HT-29 (cell line): Measurements from ENCODE around the gene PDCD11. TPM values are rescaled to one million over a fixed set of nuclear protein-coding genes. Genes with fewer than 3 reads are reported as not detected.

Experiments used
- DNase-seq: peaks from one replicate; pipeline ENCODE4 v3.0.0-alpha.2; 2015; ENCODE audit warnings: low spot score
- total RNA-seq: library from RNA; depleted of rRNA; stranded (reverse); fragments of >200 nt; shearing (Covaris generic); gene quantifications from 2 replicates; pipeline ENCODE4 v1.2.3, GENCODE V29; 2014

The PDCD11 gene
- total RNA-seq, 1 experiment from 2014 or later = 34.0 TPM

DNA sequence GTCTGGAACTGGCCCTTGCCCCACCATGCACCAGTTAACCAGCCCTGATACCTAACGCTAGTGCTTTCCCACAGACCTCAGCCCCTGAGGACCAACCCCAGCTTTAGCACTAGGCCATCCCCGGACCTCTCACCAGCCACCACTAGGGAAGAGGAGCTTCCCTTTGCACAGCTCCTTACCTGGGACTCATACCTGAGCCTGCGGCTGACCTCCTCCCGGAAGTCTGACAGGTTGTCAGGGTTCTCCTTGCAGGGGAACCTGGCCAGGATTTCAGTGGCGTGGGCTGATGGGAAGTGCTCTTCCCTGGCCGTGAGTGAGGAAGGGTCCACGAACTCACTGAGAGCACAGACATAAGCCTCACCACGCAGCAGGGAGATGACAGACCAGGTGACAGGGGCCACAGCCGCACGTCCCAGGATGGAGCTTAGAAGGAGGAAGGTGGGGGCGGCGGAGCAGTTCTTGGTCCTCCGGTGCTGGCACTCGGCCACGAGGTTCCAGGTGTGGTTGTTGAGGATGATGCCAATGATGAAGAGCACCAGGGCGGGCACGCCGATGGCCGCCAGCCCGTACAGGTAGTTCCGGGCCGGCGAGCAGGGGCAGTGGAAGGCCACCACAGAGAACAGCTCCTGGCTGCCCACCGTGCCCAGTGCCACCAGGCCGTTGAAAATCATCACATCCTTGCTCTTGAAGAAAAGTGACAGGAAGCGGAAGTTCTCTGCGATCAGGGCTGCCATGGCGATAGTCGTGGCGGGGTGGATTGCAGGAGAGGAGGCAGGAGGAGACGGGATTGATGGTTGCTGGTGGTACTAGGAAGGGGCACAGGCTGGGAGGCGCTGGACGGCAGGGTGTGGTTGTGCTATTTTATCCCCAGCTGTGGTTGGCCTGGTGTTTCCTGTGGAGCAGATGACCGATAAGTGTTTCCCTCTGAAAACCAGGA, 53.0 kb downstream of the PDCD11 start:
- no peak for DNase-seq

DNA sequence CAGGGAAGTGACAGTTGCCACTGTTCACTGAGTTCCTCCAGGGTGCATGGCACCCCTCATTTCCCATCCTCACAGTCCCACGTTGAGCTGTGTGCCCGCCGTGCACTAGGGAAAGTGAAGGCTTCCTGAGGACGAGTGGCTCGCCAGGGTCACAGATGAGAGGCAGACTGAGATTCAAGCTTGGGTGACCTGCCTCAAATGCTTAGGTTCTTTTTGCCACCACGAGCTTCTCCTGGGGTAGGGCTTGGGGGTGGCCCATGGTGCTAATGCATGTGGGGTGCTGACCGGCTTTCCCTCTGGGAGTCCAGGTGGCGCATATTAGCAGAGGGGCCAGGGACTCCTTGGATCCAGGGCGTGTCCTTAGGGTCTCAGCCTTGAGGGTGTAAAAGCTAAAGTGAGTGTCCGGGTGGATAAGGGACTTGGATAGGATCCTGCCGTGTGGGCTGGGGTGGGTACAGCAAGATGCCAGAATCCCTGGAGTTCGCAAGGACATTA, 53.8 kb downstream of the PDCD11 start:
- no peak for DNase-seq

DNA sequence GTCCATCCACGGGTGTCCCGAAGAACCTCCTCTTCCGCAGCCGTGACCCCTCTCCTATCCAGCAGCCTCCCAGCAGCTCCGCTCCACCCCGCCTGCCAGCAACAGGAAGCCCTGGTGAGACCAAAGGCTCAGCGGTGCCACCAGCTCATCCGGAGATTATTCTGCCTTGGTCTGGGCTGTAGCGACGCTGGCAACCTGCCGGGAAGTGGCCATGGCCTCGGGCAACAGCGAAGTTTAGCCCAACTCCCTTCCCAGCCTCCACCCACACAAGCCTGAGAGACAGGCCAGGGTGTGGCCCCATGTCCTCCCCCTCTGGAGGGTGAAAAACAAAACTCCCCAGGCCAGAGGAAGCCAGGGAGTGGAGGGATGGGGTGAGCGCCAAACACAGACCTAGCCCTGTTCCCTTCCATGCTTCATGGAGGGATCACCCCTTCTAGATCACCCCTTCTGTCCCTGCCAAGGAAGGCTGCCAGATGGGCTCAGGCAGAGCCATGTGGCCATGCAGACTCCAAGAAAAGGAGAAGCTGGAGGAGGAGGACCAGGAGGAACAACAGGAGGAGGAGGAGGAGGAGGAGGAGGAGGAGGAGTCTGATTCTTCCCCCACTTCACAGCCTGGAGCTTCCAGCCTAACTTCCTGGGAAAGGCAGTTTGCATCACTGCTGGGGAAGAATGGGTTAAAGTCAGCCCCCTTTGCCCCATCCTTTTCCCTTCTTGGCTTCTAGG, 54.8 kb downstream of the PDCD11 start:
- peak; percentile 56 for DNase-seq

DNA sequence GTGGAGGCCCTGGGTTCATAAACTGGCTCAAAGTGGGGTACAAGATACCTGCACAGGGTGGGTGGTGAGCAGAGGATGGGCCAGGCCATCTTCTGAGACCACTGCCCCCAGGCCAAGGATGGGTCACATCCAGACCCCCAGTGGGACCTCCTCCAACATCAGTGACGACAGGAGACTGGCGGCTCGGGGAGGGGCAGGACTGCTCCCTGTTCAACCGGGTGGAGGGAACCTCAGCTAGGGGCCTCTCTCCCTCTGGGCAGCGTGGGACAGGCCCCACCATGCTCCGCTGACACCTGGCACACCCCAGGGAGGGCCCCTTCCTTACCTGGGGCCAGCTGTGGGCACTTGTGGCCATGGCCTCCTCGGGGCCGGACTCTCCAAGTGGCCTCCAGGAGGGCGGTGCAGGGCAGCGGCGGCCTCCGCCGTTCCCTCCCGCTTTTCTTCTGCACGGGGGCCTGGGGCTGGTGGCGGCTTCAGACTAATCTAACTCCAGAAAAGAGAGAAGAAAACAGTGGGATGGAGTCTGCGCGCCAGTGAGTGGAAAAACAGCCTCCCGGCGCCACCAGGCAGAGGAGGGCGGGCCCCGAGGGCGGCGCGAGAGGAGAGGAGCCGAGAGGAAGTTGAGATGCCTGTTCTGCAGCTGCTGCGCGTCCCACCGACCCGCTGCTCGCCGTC, 55.5 kb downstream of the PDCD11 start, which contains the start of gene CALHM2:
TSS of gene CALHM2 (minus strand) at position 540 of the 675 bp plus-strand sequence. CDS start 2,429 bp downstream, outside the sequence.
- DNase-seq = peak; percentile 39

DNA sequence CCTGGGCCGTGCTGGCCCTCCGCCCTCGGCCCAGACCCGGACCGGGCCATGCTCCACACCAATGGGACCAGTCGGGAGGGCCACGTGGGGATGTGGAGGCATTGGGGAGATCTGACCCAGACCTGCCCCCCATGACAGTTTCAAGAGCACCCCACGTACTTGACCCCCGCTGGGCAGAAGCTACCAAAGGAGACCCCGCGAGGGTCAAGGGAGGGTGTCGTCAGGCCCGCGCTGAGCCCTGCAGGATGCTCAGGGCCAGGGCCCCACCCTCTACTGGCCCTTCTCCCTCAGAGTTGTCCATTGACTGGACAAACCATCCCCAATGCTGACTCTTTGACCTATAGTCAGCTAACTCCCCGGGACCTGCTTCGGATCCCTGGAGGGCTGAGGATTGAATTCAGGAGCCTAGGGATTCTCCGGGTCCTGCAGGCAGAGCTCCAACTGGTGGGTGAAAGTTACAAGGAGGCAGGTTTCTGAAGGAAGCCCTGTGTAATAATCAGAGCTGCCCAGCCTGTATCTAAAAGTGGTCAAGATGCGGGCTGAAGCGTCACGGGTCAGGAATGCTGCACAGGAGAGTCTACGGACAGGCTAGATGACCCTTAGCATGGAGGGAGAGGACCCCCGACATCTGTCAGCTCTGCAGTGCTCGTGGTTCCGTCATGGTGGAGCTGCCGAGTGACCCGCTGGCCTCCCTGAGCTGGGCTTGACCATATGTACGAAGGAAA, 56.2 kb downstream of the PDCD11 start:
- no peak for DNase-seq

DNA sequence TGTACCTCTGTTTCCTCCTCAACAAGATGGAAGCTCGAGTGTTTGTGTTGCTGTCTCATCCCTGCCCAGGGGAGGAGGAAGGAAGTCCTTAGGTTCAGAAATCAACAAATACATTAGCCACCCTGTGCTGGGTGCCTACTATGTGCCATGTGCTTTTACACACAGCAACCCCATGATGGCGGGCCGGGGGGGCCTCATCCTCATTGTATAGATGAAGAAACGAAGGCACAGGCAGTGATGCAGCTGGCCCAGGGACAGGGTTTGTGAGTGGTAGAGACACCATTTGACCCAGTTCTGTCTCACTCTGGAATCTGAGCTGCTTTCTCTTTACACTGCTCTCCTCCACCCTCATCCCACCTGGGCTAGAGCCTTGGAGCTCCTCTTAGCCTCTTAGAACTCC, 57.6 kb downstream of the PDCD11 start:
- DNase-seq = no peak

DNA sequence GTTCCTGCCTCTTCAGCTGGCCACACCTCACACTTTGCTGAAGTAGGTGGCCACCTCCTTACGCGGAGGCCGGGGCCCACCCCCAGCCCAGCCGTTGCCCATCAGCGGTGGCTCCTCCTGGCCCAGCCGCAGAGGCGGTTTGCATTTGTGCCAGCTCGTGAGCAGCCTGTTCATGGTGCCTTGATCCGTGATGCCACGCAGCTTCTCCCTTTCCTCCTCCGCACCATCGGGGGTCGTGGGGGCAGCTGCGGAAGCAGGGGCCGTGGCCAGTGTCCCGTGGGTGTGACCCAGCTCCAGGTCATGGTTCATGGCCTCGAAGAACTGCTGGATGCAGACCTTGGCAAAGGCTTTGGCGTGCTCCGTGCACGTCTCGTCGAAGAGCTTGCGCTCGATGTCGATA, 58.8 kb downstream of the PDCD11 start:
- no peak for DNase-seq

DNA sequence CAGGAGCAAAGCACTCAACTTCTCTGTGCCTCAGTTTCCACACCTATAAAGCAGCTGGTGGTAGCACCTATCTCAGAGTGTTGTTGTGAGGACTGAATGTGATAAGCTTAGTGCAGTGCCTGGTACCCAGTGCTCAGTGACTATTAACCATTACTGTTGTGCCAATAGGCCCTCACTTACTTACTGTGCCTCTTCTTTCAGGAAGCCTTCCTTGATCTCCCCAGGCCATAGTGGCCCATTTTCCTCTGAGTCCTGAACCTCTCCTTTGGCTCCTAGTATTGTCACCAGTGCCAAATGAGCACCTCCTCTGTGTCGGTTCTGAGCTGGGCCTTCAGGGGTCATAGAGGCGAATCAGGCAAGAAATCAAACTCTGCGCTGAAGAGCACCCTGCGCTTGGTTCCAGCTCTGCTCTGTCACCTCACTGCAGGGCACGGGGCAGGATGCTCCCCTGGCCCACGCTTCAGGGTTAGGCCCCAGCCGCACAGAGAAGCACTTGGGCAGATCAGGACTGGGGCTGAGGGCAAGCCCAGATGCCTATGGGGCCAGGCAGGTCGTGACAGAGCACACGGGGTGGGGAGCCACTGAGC, 59.7 kb downstream of the PDCD11 start:
- DNase-seq = no peak

DNA sequence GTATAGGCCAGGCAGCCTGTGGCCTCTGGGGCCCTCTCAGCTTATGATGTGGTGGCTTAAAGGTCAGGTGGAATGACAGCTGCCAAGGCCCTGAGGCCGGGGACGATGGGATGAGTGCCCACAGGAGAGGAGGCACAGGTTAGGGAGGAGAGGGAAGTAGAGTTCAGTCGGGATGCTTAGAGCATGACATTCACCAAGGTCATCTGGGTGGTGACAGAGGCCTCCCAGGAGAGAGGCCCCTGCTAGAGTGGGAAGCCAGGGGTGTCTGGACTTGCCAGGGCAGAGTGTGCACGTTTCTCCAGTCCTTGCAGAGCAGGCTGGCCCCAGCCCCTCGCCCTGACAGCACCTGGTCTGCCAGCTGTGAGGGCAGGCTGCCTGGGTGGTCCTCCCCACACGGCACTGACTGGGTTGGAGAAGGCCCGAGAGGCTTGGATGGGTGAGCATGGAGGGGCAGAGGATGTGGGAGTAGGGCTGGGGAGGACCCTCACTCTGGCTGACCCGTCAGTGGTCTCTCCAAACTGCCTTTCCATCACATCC, 60.8 kb downstream of the PDCD11 start:
- no peak for DNase-seq

DNA sequence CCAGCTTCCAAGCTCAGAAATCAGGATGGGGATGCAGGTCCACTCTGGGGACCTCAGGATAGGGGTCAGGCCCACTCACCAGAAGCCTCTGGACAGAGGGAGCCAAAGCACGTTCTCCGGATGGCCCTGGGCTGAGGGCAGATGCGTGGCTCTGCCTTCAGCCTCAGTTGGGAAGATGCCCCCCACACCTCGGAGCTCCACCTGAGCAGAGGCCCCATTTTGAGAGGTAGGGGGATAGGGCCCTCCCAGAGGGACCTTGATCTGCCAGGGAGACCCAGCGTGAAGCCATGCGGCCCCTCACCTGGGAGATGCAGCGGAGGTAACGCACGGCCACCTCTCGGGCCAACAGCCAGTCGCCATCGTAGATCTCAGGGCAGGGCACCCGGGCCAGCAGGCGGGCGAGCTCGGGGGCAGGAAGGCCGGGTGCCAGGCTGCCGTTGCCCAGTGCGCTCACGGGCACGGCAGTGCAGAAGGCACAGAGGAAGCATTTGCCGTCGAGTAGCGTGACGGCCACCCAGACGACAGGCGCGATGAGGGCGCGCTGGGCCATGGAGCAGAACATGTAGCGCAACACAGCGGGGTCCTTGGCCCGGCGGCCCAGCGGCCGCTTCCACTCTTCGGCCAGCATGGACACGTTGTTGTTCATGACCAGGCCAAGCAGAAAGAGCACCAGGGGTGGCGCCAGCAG, 61.6 kb downstream of the PDCD11 start:
- DNase-seq = no peak

DNA sequence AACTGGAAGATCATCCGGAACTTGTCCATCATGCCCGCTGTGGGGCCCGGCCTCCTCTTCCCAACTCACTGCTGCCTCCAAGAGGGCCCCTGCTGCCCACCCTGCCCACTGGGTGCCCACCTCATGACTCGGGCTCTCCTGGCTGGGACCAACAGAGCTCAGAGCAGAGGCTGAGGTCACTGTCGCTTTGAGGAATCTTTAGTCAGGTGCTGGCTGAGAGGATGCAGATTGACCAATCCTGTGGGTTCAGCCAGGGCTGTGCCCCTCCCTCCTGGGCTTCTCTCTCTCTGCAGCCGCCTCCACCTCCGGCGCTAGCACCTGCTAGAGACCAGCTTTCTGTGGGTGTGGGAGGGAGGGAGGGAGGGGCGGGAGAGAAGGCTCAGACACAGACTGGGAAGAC, 62.3 kb downstream of the PDCD11 start, which contains the start of gene CALHM1:
TSS of gene CALHM1 (minus strand) at position 181 of the 400 bp plus-strand sequence. CDS start at position 32, 149 bp downstream.
- no peak for DNase-seq

DNA sequence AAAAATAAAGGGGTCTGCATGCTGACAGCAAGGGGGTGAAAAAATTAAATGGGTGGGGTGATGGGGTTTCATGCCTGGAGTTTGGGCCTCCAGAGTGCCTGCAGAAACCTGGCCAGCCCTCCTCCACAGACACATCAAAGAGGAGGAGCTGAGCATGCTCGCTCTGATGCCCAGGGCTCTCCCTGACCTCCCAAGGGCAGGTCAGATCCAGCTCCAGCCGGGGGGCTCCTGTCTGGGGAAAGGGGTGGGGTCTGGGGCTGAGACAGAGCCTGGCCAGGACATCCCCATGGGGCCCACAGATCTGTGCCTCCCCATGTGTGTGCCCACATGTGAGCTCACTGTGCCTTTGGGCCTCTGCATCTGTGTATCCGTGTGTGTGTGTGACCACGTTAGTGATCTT, 63.2 kb downstream of the PDCD11 start:
- no peak for DNase-seq

DNA sequence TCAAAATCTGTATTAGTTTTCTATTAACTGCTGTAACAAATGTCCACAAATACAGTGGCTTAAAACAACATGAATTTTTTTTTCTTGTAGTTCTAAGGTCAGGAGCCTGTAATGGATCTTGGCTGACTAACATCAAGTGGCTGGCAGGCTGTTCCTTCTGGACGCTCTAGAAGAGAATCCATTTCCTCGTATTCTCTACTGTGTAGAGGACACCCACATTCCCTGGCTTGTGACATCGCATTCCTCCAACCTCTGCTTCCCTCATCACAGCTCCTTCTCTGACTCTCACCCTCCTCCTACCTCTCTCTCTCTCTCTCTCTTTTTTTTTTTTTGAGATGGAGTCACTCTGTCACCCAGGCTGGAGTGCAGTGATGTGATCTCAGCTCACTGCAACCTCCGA, 67.1 kb downstream of the PDCD11 start:
- DNase-seq = no peak

DNA sequence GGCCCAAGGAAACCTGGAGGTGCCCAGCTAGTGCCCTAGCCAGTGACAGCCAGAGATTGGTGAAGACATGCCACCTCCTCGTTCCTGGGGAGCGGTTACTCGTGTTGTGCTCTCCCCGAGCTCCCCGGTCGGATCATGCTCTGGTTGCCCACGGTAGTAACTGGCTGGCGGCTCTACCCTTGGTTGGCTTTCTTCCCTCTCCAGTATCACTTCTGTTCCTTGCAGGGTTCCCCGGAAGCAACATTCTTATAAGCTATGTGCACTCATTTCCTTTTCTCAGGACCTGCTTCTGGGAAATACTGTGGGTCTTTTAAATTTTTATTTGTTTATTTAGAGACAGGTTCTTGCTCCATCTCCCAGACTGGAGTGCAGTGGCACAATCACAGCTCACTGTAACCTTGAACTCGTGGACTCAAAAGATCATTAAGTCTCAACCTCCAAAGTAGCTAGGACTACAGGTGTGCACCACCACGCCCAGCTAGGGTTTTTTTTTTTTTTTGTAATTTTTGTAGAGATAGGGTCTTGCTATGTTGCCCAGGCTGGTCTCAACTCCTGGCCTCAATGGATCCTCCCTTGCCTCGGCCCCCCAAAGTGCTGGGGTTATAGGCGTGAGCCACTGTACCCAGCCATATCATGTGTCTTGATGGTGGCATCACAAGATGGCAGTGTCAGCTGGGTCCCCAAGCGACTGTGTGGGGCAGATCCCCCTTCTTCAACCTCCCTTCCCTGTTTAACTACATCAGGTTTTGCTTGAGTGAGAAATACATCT, 69.2 kb downstream of the PDCD11 start:
- no peak for DNase-seq

DNA sequence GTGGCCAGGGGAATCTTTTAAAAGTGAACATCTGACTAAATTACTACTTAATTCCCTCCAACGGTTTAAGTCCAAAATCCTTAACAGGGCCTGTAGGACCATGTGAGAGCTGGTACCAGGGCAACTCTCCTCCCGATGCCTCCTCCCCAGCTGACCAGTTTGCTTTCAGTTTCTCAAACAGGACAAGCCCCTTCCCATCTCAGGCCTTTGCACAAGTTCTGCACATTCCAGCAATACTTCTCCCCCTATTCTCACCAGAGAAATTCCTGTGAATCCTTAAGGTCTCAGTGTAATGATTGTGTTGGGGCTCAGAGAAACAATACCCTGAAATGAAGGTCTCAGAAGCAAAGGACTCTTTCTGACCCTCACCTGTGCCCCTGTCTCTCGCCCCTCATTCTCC, 70.3 kb downstream of the PDCD11 start:
- DNase-seq = no peak

DNA sequence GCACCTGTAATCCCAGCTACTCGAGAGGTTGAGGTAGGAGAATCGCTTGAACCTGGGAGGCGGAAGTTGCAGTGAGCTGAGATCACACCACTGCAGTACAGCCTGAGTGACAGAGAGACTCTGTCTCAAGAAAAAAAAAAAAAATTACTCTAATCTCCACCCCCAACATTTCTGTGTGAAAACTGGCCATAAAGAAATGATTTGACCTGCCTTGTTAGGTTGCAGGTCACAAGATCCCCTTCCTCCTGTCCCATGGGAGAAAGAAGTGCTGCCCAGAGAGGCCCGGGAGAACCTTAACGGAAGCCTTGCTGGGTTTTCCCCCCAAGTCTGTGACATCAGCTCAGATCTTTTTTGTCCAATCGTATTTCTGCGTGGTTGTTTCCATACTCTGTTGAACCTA, 71.0 kb downstream of the PDCD11 start:
- no peak for DNase-seq

DNA sequence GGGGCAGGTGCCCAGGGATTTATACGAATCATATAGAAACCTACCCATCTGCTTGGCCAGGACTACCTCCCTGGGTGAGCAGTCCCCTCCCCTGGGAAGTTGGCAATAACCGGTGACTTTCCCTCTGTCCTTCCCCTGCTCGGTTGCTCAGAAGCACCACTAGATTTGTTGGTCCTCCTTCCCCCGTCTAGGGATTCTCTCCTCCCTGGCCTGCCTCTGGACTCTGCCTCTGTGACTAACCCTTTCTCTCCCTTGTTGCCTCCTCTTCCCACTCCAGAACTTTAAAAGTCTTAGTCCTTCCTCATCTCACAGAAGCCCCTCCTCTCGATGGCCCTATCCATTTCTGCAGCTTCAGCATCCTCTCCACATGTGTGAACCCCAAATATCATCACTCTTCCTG, 72.8 kb downstream of the PDCD11 start:
- DNase-seq = no peak

DNA sequence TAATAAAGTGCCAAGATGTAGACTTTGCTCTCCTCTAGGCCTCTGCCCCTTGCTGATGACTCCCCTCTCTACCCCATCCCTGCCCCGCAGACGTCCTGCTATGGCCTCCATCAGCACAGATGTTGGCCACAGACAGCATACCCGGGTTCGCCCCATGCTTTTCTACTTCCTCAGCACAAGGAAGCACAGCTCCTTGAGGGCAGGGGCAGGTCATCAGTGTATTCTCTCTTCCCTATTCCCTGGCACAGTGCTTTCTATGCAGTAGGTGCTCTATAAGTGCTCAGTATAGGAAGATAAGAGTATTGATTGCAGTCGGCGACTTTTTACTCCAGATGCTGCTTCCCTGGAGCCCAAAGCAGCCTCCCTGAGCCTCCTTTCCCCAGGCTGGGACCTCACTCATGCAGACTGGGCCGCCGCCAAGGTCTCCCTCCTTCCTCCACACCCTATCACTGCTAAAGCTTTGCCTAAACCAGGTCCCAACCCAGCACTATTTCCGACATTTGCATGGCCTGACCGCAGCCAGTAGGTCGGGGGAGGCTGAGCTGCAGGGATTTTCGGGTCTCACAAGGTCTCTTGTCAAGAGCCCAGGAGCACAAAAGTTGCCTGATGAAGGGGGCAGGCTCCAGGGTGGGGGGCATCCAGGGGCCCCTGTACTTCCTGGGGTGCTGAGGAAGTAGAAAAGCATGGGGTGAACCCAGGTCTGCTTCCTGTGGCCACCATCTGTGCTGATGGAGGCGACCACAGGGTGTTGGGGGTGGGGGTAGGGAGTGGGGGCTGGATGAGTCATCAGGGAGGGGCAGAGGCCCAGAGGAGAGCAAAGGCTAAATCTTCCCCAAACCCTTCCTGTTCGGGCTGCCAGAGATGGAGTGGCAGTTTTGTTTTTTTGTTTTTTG, 74.6 kb downstream of the PDCD11 start:
- no peak for DNase-seq
